SKM-1 treated with dmso at 0.1 percent for 144 hours (cell line): Measurements from ENCODE around the gene SRSF4.
"Not testable (repeated sequence)": the region's sequence is repeated elsewhere in the genome, so short reads cannot be mapped to it uniquely, and the experiment has no call there.

ENCODE experiments used
- DNase-seq: peaks from one replicate; lab custom pipeline; 2025; ENCODE audit not compliant: unreplicated experiment; lab: John Stamatoyannopoulos, UW

The SRSF4 gene

GRCh38 chr1:29125788-29126187 lies 55.9 kb downstream of the SRSF4 start:
- no peak for DNase-seq

- no peak for DNase-seq
These were observed 56.5 kb downstream of the SRSF4 start for GRCh38 chr1:29125237-29125641.

- no peak for DNase-seq
These were observed 57.1 kb downstream of the SRSF4 start for GRCh38 chr1:29124366-29125236.

- DNase-seq, result no peak
These were observed 57.8 kb downstream of the SRSF4 start, which contains the start of gene TMEM200B for GRCh38 chr1:29123887-29124365. TMEM200B (minus strand) TSS chr1:29123903; CDS start chr1:29121828, 2,075 bp downstream.

- no peak for DNase-seq
These were observed 58.4 kb downstream of the SRSF4 start for GRCh38 chr1:29123053-29123886.

GRCh38 chr1:29122682-29123052 lies 59.0 kb downstream of the SRSF4 start:
- DNase-seq, result no peak

GRCh38 chr1:29121936-29122681 lies 59.6 kb downstream of the SRSF4 start:
- DNase-seq, result no peak

GRCh38 chr1:29121516-29121935 lies 60.2 kb downstream of the SRSF4 start:
- no peak for DNase-seq

GRCh38 chr1:29120947-29121485 lies 60.7 kb downstream of the SRSF4 start:
- peak; percentile 22 for DNase-seq

- no peak for DNase-seq
These were observed 61.3 kb downstream of the SRSF4 start for GRCh38 chr1:29120367-29120766.

GRCh38 chr1:29119121-29119929 lies 62.4 kb downstream of the SRSF4 start:
- DNase-seq, result no peak

GRCh38 chr1:29117381-29117780 lies 64.3 kb downstream of the SRSF4 start:
- DNase-seq, result no peak

- DNase-seq, result no peak
These were observed 67.0 kb downstream of the SRSF4 start for GRCh38 chr1:29114654-29115053.

GRCh38 chr1:29113413-29114117 lies 68.1 kb downstream of the SRSF4 start:
- DNase-seq, result no peak

GRCh38 chr1:29112705-29113412 lies 68.8 kb downstream of the SRSF4 start:
- no peak for DNase-seq

- not testable (repeated sequence) for DNase-seq
These were observed 73.7 kb downstream of the SRSF4 start for GRCh38 chr1:29108041-29108440.

GRCh38 chr1:29105822-29106221 lies 75.9 kb downstream of the SRSF4 start:
- DNase-seq, result no peak

GRCh38 chr1:29100487-29100886 lies 81.2 kb downstream of the SRSF4 start:
- no peak for DNase-seq

GRCh38 chr1:29099286-29099685 lies 82.4 kb downstream of the SRSF4 start:
- no peak for DNase-seq
